GM12872 (cell line): ENCODE measurements around the gene INPP4B.

Source experiments
- TF ChIP-seq, protein P1 (sequence below): IDR thresholded peaks from 3 replicates; pipeline ENCODE4 v1.5.1; 2011; ENCODE audit warnings: low read depth, mild to moderate bottlenecking, low read length, moderate library complexity; ENCODE audit not compliant: insufficient read depth

The INPP4B gene

DNA sequence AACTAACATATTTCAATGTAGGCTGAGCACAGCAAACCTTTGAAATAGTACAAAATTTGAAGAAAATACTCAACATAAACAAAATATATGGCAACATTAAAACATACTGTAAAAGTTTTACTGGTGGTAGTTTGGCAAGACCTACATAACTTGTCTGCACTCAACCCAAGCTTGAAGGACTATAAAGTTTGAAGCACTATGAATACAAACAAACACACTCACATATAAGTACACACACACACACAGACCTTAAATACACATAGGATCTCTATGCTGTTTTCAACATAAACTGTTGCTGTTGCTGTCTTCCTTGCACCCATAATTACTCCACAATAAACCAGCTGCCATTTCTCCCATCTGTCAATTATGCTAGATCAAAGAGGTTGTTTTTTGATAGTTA is 620.1 kb downstream of the INPP4B start:
- TF ChIP-seq, protein P1, sequence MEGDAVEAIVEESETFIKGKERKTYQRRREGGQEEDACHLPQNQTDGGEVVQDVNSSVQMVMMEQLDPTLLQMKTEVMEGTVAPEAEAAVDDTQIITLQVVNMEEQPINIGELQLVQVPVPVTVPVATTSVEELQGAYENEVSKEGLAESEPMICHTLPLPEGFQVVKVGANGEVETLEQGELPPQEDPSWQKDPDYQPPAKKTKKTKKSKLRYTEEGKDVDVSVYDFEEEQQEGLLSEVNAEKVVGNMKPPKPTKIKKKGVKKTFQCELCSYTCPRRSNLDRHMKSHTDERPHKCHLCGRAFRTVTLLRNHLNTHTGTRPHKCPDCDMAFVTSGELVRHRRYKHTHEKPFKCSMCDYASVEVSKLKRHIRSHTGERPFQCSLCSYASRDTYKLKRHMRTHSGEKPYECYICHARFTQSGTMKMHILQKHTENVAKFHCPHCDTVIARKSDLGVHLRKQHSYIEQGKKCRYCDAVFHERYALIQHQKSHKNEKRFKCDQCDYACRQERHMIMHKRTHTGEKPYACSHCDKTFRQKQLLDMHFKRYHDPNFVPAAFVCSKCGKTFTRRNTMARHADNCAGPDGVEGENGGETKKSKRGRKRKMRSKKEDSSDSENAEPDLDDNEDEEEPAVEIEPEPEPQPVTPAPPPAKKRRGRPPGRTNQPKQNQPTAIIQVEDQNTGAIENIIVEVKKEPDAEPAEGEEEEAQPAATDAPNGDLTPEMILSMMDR, result no peak

GRCh38 chr4:142222127-142222526 is 624.0 kb downstream of the INPP4B start:
- TF ChIP-seq, protein P1, result no peak

DNA sequence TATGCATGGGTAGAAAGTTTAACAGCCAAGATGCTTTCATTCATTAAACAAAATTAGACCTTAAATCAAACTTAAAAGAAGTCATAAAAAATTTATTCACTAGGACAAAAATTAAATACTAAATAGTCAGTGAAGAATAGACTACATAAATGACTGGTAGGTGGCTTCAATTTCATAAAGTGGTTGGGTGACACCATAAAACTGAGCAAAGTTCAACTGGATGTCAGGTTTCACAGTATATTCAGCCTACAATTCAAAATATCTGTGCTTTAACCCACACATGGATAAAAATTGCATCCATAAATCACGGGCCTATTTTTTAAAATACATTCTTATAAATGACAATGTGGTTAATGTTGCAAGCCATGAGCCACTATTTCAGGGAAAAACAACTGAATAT is 627.4 kb downstream of the INPP4B start:
- TF ChIP-seq, protein P1, result no peak

GRCh38 chr4:142211444-142211843 is 634.7 kb downstream of the INPP4B start:
- TF ChIP-seq, protein P1, result no peak

GRCh38 chr4:142203505-142203904 is 642.6 kb downstream of the INPP4B start:
- TF ChIP-seq, protein P1, result no peak

DNA sequence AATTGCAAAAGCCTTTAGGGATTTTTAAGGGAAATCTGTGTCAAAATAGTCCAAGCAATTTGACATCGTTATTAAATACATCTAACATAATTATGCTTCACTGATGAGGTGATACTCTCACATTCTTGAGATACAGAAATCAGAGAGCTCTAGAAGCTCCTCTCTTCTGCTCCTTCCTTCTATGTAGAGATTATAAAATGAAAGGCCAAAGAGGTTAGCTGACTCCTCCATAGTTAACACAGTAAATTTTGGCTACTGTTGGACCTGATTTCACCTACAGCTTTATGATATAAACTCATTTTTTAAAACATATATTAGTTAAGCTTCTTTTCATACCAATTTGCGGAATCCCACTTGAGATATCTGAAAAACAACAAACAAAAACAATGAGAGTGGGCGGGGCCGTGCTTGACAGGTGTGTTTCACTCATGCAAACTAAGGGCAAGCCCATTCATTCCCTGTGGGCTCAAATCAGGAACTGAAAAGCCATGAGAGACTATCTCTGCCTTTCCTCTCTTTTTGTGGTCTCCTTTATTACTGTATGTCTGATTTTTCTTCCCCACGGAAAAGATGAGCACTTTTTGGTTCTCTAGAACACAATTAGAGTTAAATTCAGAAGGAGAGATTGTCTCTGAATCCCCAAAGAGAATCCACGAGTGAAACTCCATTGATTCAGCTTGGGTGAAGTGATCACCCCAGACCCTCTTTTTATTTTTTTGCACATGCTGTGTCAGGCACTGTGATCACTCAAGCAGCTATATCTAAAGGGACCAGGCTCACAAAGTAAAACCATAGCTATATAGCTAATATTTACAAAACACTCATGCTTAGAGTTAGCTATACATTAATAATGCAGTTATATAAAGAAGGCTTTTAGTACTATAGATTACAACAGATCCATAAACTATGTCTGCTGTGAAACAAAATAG is 643.4 kb downstream of the INPP4B start:
- TF ChIP-seq, protein P1, result no peak

DNA sequence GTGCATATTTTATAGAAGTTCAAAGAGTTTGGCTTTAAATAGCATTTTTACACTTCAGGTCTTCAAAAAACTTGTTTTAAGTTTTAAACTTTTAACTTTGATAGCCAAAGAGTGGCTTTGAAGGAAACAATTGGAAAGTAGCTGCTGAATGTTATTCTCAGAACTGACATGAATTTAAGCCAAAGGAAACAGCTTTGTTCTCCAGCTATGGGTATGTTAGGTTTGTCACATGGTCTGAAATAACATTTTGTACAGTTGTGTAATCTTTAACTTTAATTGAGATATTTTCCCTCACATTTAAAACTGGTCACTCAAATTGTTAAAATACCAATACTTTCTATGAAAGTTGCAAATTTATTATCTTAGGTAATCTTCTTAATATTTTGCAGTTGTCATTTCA is 645.1 kb downstream of the INPP4B start:
- TF ChIP-seq, protein P1, result no peak
